ENCODE results near the gene C12orf42.

Gene C12orf42

DNA sequence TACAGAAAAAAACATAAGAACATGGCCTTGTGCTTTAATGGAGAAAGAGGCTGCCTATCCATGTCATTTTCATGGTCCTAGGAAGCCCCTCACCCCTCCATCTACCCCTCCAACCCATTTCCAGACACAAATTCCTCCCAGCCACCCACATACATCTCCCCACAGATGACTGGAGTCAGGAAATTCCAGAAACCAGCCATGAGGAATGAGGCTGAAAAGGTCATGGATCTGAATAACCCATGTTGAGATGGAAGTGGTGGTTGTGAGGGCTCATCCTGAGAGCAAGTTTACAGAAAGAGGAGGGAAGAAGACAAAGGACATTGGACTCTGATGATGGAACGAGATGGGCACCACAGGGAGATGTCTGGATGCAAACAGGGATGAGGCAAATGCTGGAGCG lies 23.9 kb upstream of the C12orf42 start:
- no peak overlapping the region for H3K4me3 ChIP-seq (ENCODE audit: low read depth in 1 of 5, low read length in 5 of 5)
- H3K9ac ChIP-seq (ENCODE audit: low read length in 5 of 5) = no peak overlapping the region
- H3K27me3 ChIP-seq (ENCODE audit: control insufficient read depth in 5 of 5, insufficient read depth in 4 of 5, low read length in 5 of 5) = no peaks in the 10 kb centered on the region
- H3K27ac ChIP-seq (ENCODE audit: low read depth, low read length) = no peak overlapping the region
- H3K36me3 ChIP-seq (ENCODE audit: control insufficient read depth in 5 of 5, insufficient read depth in 5 of 5, low read length in 5 of 5) = no peaks in the 10 kb centered on the region
- H3K4me1 ChIP-seq (ENCODE audit: control insufficient read depth in 5 of 5, insufficient read depth in 5 of 5, low read length in 5 of 5) = no peaks in the 10 kb centered on the region
- H3K9me3 ChIP-seq (ENCODE audit: control insufficient read depth in 5 of 5, low read length in 5 of 5) = no peaks in the 10 kb centered on the region

GRCh38 chr12:103518899-103519298 lies 23.1 kb upstream of the C12orf42 start:
- no peaks in the 10 kb centered on the region for H3K9me3 ChIP-seq (ENCODE audit: control insufficient read depth in 5 of 5, low read length in 5 of 5)
- H3K36me3 ChIP-seq (ENCODE audit: control insufficient read depth in 5 of 5, insufficient read depth in 5 of 5, low read length in 5 of 5) = no peaks in the 10 kb centered on the region
- no peak overlapping the region for H3K4me3 ChIP-seq (ENCODE audit: low read depth in 1 of 5, low read length in 5 of 5)
- no peaks in the 10 kb centered on the region for H3K27me3 ChIP-seq (ENCODE audit: control insufficient read depth in 5 of 5, insufficient read depth in 4 of 5, low read length in 5 of 5)
- no peak overlapping the region for H3K9ac ChIP-seq (ENCODE audit: low read length in 5 of 5)
- H3K4me1 ChIP-seq (ENCODE audit: control insufficient read depth in 5 of 5, insufficient read depth in 5 of 5, low read length in 5 of 5) = no peaks in the 10 kb centered on the region
- no peak overlapping the region for H3K27ac ChIP-seq (ENCODE audit: low read depth, low read length)

DNA sequence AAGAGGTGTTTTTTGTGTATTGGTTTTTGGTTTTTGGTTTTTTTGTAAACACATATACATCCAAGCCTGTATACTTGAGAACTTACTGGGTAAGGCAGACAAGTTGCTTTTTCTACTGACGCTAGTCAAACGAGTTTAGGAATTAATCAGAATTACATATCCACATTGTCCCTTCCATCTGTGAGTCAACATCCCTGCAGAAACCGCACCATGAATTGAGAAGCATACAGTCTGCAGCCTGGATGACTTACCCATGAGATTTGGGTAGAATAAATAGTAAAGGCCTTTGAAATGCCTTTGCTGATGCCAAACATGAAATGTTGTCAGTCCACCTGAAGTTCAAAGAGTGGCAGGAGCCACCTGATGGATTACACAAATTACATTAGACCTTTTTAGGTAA lies 21.4 kb upstream of the C12orf42 start:
- H3K9ac ChIP-seq (ENCODE audit: low read length in 5 of 5) = no peak overlapping the region
- H3K27me3 ChIP-seq (ENCODE audit: control insufficient read depth in 5 of 5, insufficient read depth in 4 of 5, low read length in 5 of 5) = no peaks in the 10 kb centered on the region
- no peaks in the 10 kb centered on the region for H3K36me3 ChIP-seq (ENCODE audit: control insufficient read depth in 5 of 5, insufficient read depth in 5 of 5, low read length in 5 of 5)
- H3K4me1 ChIP-seq (ENCODE audit: control insufficient read depth in 5 of 5, insufficient read depth in 5 of 5, low read length in 5 of 5) = no peaks in the 10 kb centered on the region
- no peak overlapping the region for H3K27ac ChIP-seq (ENCODE audit: low read depth, low read length)
- H3K9me3 ChIP-seq (ENCODE audit: control insufficient read depth in 5 of 5, low read length in 5 of 5) = no peaks in the 10 kb centered on the region
- no peak overlapping the region for H3K4me3 ChIP-seq (ENCODE audit: low read depth in 1 of 5, low read length in 5 of 5)

DNA sequence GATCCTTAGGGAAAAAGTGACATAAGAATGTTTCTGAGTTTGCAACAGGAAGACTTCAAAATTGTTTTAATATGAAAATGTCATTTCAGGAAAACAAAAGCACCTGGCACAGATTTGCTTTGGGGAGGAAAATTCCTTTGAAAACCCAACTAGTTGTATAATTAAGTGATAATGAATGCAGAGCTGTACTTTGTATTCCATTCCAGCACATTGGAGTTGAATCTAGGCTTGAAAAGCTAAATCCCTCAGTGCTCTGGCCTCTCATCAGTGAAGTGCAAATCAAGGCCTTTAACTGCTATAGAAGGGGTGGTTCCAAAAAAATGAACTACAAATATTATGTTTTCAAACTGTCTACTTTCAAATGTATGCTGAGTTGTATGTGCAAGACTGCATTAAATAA lies 19.6 kb upstream of the C12orf42 start:
- Histone ChIP-seq H3K36me3 (ENCODE audit: control insufficient read depth in 5 of 5, insufficient read depth in 5 of 5, low read length in 5 of 5) (no peaks in the 10 kb centered on the region), H3K9me3 (ENCODE audit: control insufficient read depth in 5 of 5, low read length in 5 of 5) (no peaks in the 10 kb centered on the region), H3K27me3 (ENCODE audit: control insufficient read depth in 5 of 5, insufficient read depth in 4 of 5, low read length in 5 of 5) (no peaks in the 10 kb centered on the region), H3K9ac (ENCODE audit: low read length in 5 of 5) (no peak overlapping the region), H3K27ac (ENCODE audit: low read depth, low read length) (no peak overlapping the region), H3K4me1 (ENCODE audit: control insufficient read depth in 5 of 5, insufficient read depth in 5 of 5, low read length in 5 of 5) (no peaks in the 10 kb centered on the region), H3K4me3 (ENCODE audit: low read depth in 1 of 5, low read length in 5 of 5) (no peak overlapping the region)

DNA sequence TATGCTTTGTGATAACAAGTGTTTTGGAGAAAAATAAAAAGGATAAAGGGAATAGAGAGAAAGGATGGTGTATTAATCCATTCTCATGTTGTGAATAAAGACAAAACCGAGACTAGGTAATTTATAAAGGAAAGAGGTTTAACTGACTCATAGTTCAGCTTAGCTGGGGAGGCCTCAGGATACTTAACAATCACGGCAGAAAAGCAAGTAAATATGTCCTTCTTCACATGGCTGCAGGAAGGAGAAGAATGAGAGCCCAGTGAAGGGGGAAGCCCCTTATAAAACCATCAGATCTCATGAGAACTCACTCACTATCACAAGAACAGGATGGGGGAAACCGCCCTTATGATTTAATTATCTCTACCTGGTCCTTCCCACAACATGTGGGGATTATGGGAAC lies 18.1 kb upstream of the C12orf42 start:
- no peak overlapping the region for H3K9ac ChIP-seq (ENCODE audit: low read length in 5 of 5)
- H3K27me3 ChIP-seq (ENCODE audit: control insufficient read depth in 5 of 5, insufficient read depth in 4 of 5, low read length in 5 of 5) = no peaks in the 10 kb centered on the region
- no peaks in the 10 kb centered on the region for H3K9me3 ChIP-seq (ENCODE audit: control insufficient read depth in 5 of 5, low read length in 5 of 5)
- no peak overlapping the region for H3K4me3 ChIP-seq (ENCODE audit: low read depth in 1 of 5, low read length in 5 of 5)
- no peak overlapping the region for H3K27ac ChIP-seq (ENCODE audit: low read depth, low read length)
- no peaks in the 10 kb centered on the region for H3K36me3 ChIP-seq (ENCODE audit: control insufficient read depth in 5 of 5, insufficient read depth in 5 of 5, low read length in 5 of 5)
- no peaks in the 10 kb centered on the region for H3K4me1 ChIP-seq (ENCODE audit: control insufficient read depth in 5 of 5, insufficient read depth in 5 of 5, low read length in 5 of 5)

- Histone ChIP-seq H3K27ac (ENCODE audit: low read depth, low read length) (no peak overlapping the region), H3K36me3 (ENCODE audit: control insufficient read depth in 5 of 5, insufficient read depth in 5 of 5, low read length in 5 of 5) (no peaks in the 10 kb centered on the region), H3K4me3 (ENCODE audit: low read depth in 1 of 5, low read length in 5 of 5) (no peak overlapping the region), H3K27me3 (ENCODE audit: control insufficient read depth in 5 of 5, insufficient read depth in 4 of 5, low read length in 5 of 5) (no peaks in the 10 kb centered on the region), H3K9me3 (ENCODE audit: control insufficient read depth in 5 of 5, low read length in 5 of 5) (no peaks in the 10 kb centered on the region), H3K4me1 (ENCODE audit: control insufficient read depth in 5 of 5, insufficient read depth in 5 of 5, low read length in 5 of 5) (no peaks in the 10 kb centered on the region), H3K9ac (ENCODE audit: low read length in 5 of 5) (no peak overlapping the region)
These were observed 9.8 kb upstream of the C12orf42 start for GRCh38 chr12:103505371-103506236.

DNA sequence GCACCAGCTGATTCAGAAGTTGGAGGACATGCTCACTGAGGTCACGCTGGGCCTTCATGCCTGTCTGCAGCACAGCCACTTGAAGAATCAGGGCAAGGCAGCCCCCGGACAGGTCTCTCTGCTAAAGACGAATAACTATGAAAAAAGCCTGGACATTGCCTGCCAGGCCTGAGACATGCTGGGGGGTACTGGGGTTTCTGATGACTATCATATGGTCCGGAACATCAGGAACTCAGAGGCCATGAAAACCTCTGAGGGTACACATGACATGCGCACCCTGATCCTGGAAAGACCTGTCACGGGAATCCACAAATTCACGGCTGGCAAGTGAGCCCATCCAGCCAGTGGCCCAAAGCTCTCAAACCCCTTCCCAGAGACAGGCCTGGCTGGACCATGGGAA lies 8.8 kb upstream of the C12orf42 start:
- Histone ChIP-seq H3K27me3 (ENCODE audit: control insufficient read depth in 5 of 5, insufficient read depth in 4 of 5, low read length in 5 of 5) (no peaks in the 10 kb centered on the region), H3K27ac (ENCODE audit: low read depth, low read length) (no peak overlapping the region), H3K36me3 (ENCODE audit: control insufficient read depth in 5 of 5, insufficient read depth in 5 of 5, low read length in 5 of 5) (no peaks in the 10 kb centered on the region), H3K4me1 (ENCODE audit: control insufficient read depth in 5 of 5, insufficient read depth in 5 of 5, low read length in 5 of 5) (no peaks in the 10 kb centered on the region), H3K4me3 (ENCODE audit: low read depth in 1 of 5, low read length in 5 of 5) (no peak overlapping the region), H3K9me3 (ENCODE audit: control insufficient read depth in 5 of 5, low read length in 5 of 5) (no peaks in the 10 kb centered on the region), H3K9ac (ENCODE audit: low read length in 5 of 5) (no peak overlapping the region)

DNA sequence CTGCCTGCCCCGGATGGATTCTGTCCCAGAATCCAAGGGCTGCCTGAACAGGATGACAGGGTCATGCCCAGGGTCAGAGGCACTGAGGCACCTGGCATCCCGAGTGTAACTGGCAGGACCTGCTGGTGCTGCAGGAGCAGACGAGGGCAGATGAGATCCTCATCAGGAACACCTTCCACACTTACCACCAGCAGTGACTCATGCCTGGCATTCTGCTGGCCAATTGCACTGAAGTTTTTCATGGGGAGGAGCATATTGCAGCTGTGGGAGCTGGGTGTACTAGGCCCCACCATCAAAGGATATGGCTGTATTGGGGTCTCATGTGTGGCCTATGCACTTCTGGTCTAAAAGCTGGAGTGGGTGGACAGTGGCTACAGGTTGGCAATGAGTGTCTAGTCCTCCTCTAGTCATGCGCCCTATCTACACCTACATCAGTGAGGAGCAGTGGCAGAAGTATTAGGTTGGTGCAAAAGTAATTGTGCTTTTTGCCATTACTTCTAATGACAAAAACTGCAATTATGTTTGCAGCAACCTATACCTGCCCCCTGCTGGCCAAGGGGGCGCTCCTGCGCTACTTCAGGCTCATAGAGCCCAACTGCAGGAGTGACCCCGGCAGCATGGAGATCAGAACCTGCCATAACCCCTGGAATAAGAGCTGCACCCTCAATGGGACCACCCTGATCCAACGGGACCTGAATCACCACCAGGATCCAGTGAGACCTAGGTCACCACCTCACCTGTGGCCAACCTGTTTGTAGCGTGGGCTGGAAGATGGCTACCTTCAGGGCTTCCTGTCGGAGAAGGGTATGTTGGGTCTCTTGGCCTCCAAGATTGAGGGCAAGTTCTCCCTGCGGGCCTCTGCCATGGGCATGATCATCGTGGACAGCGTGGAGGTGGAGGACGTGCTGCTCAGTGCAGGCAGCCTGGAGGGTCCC lies 8.0 kb upstream of the C12orf42 start:
- Histone ChIP-seq H3K4me1 (ENCODE audit: control insufficient read depth in 5 of 5, insufficient read depth in 5 of 5, low read length in 5 of 5) (no peaks in the 10 kb centered on the region), H3K9ac (ENCODE audit: low read length in 5 of 5) (no peak overlapping the region), H3K27ac (ENCODE audit: low read depth, low read length) (no peak overlapping the region), H3K27me3 (ENCODE audit: control insufficient read depth in 5 of 5, insufficient read depth in 4 of 5, low read length in 5 of 5) (no peaks in the 10 kb centered on the region), H3K9me3 (ENCODE audit: control insufficient read depth in 5 of 5, low read length in 5 of 5) (no peaks in the 10 kb centered on the region), H3K36me3 (ENCODE audit: control insufficient read depth in 5 of 5, insufficient read depth in 5 of 5, low read length in 5 of 5) (no peaks in the 10 kb centered on the region), H3K4me3 (ENCODE audit: low read depth in 1 of 5, low read length in 5 of 5) (no peak overlapping the region)

DNA sequence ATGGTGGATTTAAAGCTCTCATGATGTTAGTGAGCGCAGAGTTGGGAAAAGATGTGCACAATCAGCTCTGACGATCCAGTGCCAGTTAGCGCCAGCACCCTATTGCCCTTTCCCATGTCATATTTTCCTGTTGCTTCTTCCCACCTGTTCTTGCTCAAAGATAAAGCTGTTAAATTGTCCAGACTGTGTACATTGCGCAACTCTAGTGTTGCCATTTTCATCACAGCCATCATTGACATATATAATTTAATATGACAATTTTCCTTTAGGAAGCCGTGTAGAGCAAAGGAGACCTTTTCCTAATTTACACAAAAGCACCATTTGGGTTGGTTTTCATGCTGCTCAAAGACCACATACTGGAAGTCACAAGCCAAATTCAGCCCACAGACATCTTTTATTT lies 5.7 kb upstream of the C12orf42 start:
- no peak overlapping the region for H3K27ac ChIP-seq (ENCODE audit: low read depth, low read length)
- no peak overlapping the region for H3K4me3 ChIP-seq (ENCODE audit: low read depth in 1 of 5, low read length in 5 of 5)
- H3K4me1 ChIP-seq (ENCODE audit: control insufficient read depth in 5 of 5, insufficient read depth in 5 of 5, low read length in 5 of 5) = no peaks in the 10 kb centered on the region

GRCh38 chr12:103499571-103499970 lies 3.8 kb upstream of the C12orf42 start:
- Histone ChIP-seq H3K9ac (ENCODE audit: low read length in 5 of 5) (no peak overlapping the region), H3K27me3 (ENCODE audit: control insufficient read depth in 5 of 5, insufficient read depth in 4 of 5, low read length in 5 of 5) (peaks cover 9 to 21% (median 16%) of the 10 kb centered on the region in 5 donors), H3K9me3 (ENCODE audit: control insufficient read depth in 5 of 5, low read length in 5 of 5) (no peaks in the 10 kb centered on the region), H3K4me3 (ENCODE audit: low read depth in 1 of 5, low read length in 5 of 5) (no peak overlapping the region), H3K4me1 (ENCODE audit: control insufficient read depth in 5 of 5, insufficient read depth in 5 of 5, low read length in 5 of 5) (peaks cover 0 to 12% (median 11%) of the 10 kb centered on the region in 5 donors), H3K36me3 (ENCODE audit: control insufficient read depth in 5 of 5, insufficient read depth in 5 of 5, low read length in 5 of 5) (no peaks in the 10 kb centered on the region), H3K27ac (ENCODE audit: low read depth, low read length) (no peak overlapping the region)

More for the DNA sequence above, 5.7 kb upstream of the C12orf42 start:
- H3K36me3 ChIP-seq (ENCODE audit: control insufficient read depth in 5 of 5, insufficient read depth in 5 of 5, low read length in 5 of 5) = no peaks in the 10 kb centered on the region
- no peaks in the 10 kb centered on the region for H3K9me3 ChIP-seq (ENCODE audit: control insufficient read depth in 5 of 5, low read length in 5 of 5)
- no peak overlapping the region for H3K9ac ChIP-seq (ENCODE audit: low read length in 5 of 5)
- peaks cover 0 to 7% (median 3%) of the 10 kb centered on the region in 5 donors for H3K27me3 ChIP-seq (ENCODE audit: control insufficient read depth in 5 of 5, insufficient read depth in 4 of 5, low read length in 5 of 5)
